ENCODE data around the gene FAU.

- TF ChIP-seq POU2F2 (IDR thresholded peaks at IDR 0.05; ENCODE audit: low read depth, low read length) = no peak
- no peak for TF ChIP-seq POLR2A (IDR thresholded peaks at IDR 0.05; ENCODE audit: low read depth, low read length)
- TF ChIP-seq TAF1 (IDR thresholded peaks at IDR 0.05; ENCODE audit: low read depth, low read length) = no peak
- no peak for TF ChIP-seq POLR2AphosphoS5 (IDR thresholded peaks at IDR 0.05; ENCODE audit: low read depth, low read length)
These were observed 21.1 kb downstream of the FAU start for GRCh38 chr11:65100674-65101350.

Data from GM12891 (cell line).